ENCODE data around the gene CLDN34. TPM values are rescaled to one million over a fixed set of nuclear protein-coding genes. Genes with fewer than 3 reads are reported as not detected.

Gene CLDN34, protein sequence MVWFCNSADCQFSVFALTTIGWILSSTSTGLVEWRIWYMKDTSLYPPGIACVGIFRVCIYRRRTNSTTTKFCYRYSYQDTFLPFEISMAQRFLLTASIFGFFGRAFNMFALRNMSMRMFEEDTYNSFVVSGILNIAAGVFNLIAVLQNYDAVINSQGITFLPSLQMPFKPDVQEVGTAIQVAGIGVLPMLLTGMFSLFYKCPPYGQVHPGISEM
- 0.07 TPM for polyA plus RNA-seq
- long read RNA-seq, donor 1, result 0 reads
- long read RNA-seq, donor 2, result 0 reads
- long read RNA-seq, donor 3, result 0 reads
- long read RNA-seq, donor 4, result 0 reads
- long read RNA-seq, donor 5, result 0 reads
- long read RNA-seq, donor 6, result 0 reads
- long read RNA-seq, donor 7, result 0 reads
- long read RNA-seq, donor 8, result 0 reads
- long read RNA-seq, donor 9, result 0 reads
- long read RNA-seq, donor 10, result 0 reads
- long read RNA-seq, donor 11, result 0 reads

DNA sequence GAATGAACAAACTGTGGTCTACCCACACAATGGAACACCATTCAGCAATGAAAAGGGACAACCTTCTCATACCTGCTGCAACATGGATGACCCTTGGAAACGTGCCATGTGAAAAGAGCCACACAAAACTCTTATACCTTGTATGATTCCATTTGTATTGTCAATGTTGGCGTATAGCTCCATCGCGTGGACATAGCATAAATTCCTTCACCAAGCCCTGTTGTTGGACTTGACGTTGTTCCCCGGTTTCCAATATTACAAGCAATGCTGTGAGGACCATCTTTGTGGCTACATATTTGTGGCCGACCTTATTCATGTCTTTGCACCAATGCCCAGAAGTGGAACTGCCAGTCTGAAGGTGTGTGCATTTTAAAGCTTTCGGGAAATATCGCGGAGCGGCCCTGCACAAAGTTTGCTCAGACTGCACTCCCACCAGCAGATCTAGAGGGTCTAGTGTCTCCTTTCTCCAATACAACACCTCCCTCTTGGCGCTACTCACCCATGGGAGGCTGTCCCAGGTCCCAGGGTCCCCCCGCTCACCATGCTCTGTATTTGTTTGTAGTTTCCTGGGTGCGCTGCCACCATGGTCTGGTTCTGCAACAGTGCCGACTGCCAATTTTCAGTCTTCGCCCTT, at the start of gene CLDN34:
CLDN34 (plus strand) TSS at position 584 of the 634 bp plus-strand sequence; CDS start at position 584, 0 bp downstream.
- Histone ChIP-seq H3K27ac (ENCODE audit: low read length) (no peak within 1 kb of the TSS), H3K4me1 (ENCODE audit: control insufficient read depth, insufficient read depth, low read length) (no peaks in the 10 kb centered on the region), H3K4me3 (ENCODE audit: low read length) (no peak within 1 kb of the TSS), H3K36me3 (ENCODE audit: control insufficient read depth, insufficient read depth, low read length) (no peaks in the 10 kb centered on the region), H3K27me3 (ENCODE audit: control insufficient read depth, insufficient read depth, low read length) (no peaks in the 10 kb centered on the region), H3K9me3 (ENCODE audit: control insufficient read depth, low read depth, low read length) (no peaks in the 10 kb centered on the region)
- no peak for DNase-seq
- no CpG with 5 or more reads among the region's 16 CpGs for WGBS (ENCODE audit: insufficient coverage, low lambda C conversion rate)

DNA sequence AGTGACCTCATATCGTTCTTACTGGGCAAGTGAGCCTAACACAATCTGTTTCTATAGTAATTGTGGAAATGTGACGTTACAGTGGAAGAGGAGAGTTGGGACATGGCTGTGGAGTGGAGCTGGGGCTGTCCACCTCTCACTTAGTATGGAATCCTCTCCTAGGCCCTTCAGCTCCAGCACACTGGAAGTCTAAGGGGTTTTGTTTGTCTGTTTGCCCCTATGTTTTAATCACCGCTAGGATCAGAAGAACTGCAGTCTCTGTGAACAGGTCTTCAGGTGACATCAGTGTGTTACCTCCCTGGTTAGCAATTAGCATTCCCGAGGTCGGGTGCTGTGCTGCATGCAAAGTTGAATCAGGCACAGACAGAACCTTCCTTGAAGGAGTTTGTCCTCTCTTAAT, 49.3 kb upstream of the CLDN34 start:
- Histone ChIP-seq H3K27me3 (ENCODE audit: control insufficient read depth, insufficient read depth, low read length) (no peaks in the 10 kb centered on the region), H3K4me3 (ENCODE audit: low read length) (no peak overlapping the region), H3K27ac (ENCODE audit: low read length) (no peak overlapping the region), H3K36me3 (ENCODE audit: control insufficient read depth, insufficient read depth, low read length) (no peaks in the 10 kb centered on the region), H3K4me1 (ENCODE audit: control insufficient read depth, insufficient read depth, low read length) (no peaks in the 10 kb centered on the region), H3K9me3 (ENCODE audit: control insufficient read depth, low read depth, low read length) (no peaks in the 10 kb centered on the region)
- no peak for DNase-seq
- no CpG with 5 or more reads among the region's 5 CpGs for WGBS (ENCODE audit: insufficient coverage, low lambda C conversion rate)

DNA sequence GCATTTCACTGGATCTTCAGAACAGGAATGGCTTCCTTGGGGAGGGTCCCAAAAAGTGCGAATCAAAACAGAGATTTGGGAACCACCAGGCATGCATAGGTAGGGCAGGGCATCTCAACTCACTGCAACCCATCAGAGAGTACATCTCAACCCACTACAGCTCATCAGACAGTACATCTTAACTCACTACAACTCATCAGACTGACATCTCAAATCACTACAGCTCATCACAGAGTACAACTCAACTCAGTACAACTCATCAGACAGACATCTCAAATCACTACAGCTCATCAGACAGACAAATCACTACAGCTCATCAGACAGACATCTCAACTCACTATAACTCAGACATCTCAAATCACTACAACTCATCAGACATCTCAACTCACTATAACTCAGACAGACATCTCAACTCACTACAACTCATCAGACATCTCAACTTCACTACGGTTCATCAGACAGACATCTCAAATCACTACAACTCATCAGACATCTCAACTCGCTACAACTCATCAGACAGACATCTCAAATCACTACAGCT, 47.5 kb upstream of the CLDN34 start:
- Histone ChIP-seq H3K9me3 (ENCODE audit: control insufficient read depth, low read depth, low read length) (no peaks in the 10 kb centered on the region), H3K27ac (ENCODE audit: low read length) (no peak overlapping the region), H3K27me3 (ENCODE audit: control insufficient read depth, insufficient read depth, low read length) (no peaks in the 10 kb centered on the region), H3K36me3 (ENCODE audit: control insufficient read depth, insufficient read depth, low read length) (no peaks in the 10 kb centered on the region), H3K4me1 (ENCODE audit: control insufficient read depth, insufficient read depth, low read length) (no peaks in the 10 kb centered on the region), H3K4me3 (ENCODE audit: low read length) (no peak overlapping the region)
- no peak for DNase-seq
- no CpG with 5 or more reads among the region's 3 CpGs for WGBS (ENCODE audit: insufficient coverage, low lambda C conversion rate)

DNA sequence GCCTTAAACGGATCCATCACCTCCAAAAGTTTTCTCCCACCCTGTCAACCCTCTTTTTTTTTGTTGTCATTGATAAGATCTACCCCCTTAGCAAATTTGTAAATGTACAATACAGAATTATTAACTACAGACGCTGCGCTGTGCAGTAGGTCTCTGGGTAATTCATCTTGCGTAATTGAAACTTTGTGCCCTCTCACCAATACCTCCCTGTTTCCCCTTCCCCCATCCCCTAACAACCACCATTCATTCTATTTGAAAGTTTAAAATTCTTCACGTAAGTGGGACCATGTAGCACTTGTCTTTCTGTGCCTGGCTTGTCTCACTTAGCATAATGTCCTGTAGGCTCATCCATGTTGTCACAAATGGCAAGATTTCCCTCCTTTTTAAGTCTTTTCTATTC, 45.8 kb upstream of the CLDN34 start:
- no CpG with 5 or more reads among the region's 5 CpGs for WGBS (ENCODE audit: insufficient coverage, low lambda C conversion rate)
- Histone ChIP-seq H3K27me3 (ENCODE audit: control insufficient read depth, insufficient read depth, low read length) (no peaks in the 10 kb centered on the region), H3K4me1 (ENCODE audit: control insufficient read depth, insufficient read depth, low read length) (no peaks in the 10 kb centered on the region), H3K9me3 (ENCODE audit: control insufficient read depth, low read depth, low read length) (no peaks in the 10 kb centered on the region), H3K36me3 (ENCODE audit: control insufficient read depth, insufficient read depth, low read length) (no peaks in the 10 kb centered on the region), H3K4me3 (ENCODE audit: low read length) (no peak overlapping the region), H3K27ac (ENCODE audit: low read length) (no peak overlapping the region)
- DNase-seq, result no peak

DNA sequence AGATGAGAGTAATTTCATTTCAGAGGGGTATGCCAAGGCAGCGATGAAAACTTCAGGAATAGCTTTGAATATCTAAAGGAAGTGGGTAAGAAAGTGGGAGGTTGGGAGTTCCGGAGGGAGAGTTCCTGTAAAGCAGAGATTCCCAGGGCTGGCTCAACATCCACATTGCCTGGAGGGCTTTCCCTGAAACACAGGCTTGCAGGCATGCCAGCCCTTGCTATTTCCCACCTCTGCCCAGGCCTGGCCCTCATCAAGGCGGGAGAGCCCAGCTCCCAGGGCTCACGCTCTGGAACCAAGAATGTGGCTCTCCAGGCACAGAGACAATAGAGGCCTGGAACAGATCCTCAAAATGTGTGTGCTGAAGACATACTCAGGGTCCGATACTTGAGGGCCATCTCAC, 43.8 kb upstream of the CLDN34 start:
- Histone ChIP-seq H3K4me1 (ENCODE audit: control insufficient read depth, insufficient read depth, low read length) (no peaks in the 10 kb centered on the region), H3K36me3 (ENCODE audit: control insufficient read depth, insufficient read depth, low read length) (no peaks in the 10 kb centered on the region), H3K27ac (ENCODE audit: low read length) (no peak overlapping the region), H3K27me3 (ENCODE audit: control insufficient read depth, insufficient read depth, low read length) (no peaks in the 10 kb centered on the region), H3K4me3 (ENCODE audit: low read length) (no peak overlapping the region), H3K9me3 (ENCODE audit: control insufficient read depth, low read depth, low read length) (no peaks in the 10 kb centered on the region)
- no peak for DNase-seq
- 80% methylated on average over 1 of the region's 5 CpGs for WGBS (ENCODE audit: insufficient coverage, low lambda C conversion rate)

DNA sequence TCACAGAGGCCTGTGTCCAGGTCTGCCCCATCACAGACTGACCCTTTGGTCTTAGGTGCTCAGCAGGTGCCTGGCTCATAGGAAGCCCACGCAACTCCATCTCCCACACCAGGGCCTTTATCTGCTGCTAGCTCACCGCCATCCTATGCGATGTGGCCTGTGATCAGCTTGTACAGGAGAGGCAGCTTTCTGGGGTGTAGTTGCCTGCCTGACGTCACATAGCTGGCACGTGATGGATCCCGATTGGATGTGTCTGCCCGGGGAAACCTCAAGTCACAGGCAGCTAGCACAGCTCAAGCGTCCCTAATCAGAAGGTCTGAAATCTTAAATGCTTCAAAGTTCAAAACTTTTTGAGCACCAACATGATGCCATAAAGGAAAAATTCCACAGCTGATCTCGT, 41.2 kb upstream of the CLDN34 start:
- H3K9me3 ChIP-seq (ENCODE audit: control insufficient read depth, low read depth, low read length), result no peaks in the 10 kb centered on the region
- H3K4me3 ChIP-seq (ENCODE audit: low read length), result no peak overlapping the region
- no peak overlapping the region for H3K27ac ChIP-seq (ENCODE audit: low read length)
- no peaks in the 10 kb centered on the region for H3K36me3 ChIP-seq (ENCODE audit: control insufficient read depth, insufficient read depth, low read length)
- H3K27me3 ChIP-seq (ENCODE audit: control insufficient read depth, insufficient read depth, low read length), result no peaks in the 10 kb centered on the region
- no peak for DNase-seq
- no peaks in the 10 kb centered on the region for H3K4me1 ChIP-seq (ENCODE audit: control insufficient read depth, insufficient read depth, low read length)
- WGBS (ENCODE audit: insufficient coverage, low lambda C conversion rate), result no CpG with 5 or more reads among the region's 9 CpGs

DNA sequence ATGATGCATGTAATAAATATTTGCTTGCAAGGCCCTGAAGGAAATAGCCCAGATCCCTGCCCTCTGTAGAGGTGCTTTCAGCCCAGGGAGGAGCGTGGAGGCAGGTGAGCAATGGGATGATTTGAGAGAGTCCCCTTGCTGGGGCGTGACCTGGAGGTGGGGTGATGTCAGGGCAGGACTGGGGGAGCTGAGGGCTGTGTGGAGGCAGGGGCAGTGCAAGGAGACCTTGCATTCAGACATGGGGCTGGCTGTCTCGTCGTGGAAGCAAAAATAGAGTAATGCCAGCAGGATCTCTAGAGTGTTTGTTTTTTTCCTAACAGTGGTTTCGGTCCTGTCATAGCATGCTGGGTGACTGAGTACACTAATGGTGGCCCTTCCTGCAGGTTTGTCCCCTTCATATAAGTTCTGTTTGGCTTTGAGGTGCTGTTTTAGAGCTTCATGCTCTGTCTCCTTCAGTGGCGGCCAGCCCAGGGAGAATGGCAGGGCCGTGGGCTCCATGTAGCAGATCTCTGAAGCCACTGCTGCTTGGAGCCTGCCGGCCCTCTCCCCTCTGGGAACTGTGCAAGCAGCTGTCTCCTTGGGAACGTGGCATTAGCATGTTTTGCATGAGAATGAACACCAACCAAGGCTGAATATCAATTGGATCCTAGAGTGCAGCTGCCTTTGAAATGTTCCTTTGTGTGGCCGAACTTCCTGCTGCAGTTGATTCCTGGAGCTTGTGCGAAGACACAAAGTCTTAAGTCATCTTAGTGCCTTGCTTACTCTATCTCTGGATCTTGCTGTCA, 39.3 kb upstream of the CLDN34 start:
- DNase-seq, result no peak
- Histone ChIP-seq H3K27me3 (ENCODE audit: control insufficient read depth, insufficient read depth, low read length) (no peaks in the 10 kb centered on the region), H3K36me3 (ENCODE audit: control insufficient read depth, insufficient read depth, low read length) (no peaks in the 10 kb centered on the region), H3K27ac (ENCODE audit: low read length) (no peak overlapping the region), H3K4me1 (ENCODE audit: control insufficient read depth, insufficient read depth, low read length) (no peaks in the 10 kb centered on the region), H3K4me3 (ENCODE audit: low read length) (no peak overlapping the region), H3K9me3 (ENCODE audit: control insufficient read depth, low read depth, low read length) (no peaks in the 10 kb centered on the region)
- no CpG with 5 or more reads among the region's 11 CpGs for WGBS (ENCODE audit: insufficient coverage, low lambda C conversion rate)

DNA sequence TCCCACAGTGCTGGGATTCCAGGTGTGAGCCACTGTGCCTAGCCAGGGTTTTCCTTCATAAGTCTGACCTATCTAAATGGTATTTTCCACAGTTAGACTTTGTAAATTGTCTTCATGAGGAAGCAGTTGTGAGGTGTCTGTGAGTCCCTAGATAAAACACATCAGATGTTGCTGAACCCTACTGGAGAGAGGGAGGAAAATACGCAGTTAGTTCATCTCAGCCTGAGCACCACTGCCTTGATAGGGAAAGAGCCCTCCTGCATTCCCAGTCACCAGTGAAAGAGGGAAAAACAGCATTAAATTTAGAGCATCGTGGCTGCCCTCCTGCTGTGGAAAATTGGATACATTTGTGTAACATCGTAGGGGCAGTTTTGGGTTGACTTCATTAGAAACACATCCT, 31.7 kb upstream of the CLDN34 start:
- DNase-seq, result no peak
- H3K27me3 ChIP-seq (ENCODE audit: control insufficient read depth, insufficient read depth, low read length), result no peaks in the 10 kb centered on the region
- WGBS (ENCODE audit: insufficient coverage, low lambda C conversion rate), result no CpG with 5 or more reads among the region's 3 CpGs
- no peaks in the 10 kb centered on the region for H3K9me3 ChIP-seq (ENCODE audit: control insufficient read depth, low read depth, low read length)
- peaks cover 3% of the 10 kb centered on the region for H3K36me3 ChIP-seq (ENCODE audit: control insufficient read depth, insufficient read depth, low read length)
- H3K4me1 ChIP-seq (ENCODE audit: control insufficient read depth, insufficient read depth, low read length), result no peaks in the 10 kb centered on the region
- H3K4me3 ChIP-seq (ENCODE audit: low read length), result no peak overlapping the region
- no peak overlapping the region for H3K27ac ChIP-seq (ENCODE audit: low read length)

DNA sequence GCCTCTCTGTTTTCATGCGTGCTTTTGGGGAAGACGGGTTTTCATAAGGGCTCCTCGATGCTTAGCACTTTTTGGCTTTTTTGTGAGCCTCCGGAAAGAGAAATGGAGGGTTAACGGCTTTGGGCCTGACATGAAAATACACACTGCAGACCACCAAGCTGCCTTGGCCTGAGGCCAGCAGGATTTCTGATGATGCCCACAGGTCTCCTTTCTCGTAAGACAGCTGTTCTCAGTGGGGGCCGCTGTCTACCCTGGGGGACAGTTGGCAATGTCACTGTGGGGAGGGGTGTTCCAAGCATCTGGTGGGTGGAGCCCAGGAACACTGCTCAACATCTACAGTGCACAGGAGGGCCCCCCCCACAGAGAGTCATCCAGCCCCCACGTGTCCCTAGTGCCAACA, 29.4 kb upstream of the CLDN34 start:
- Histone ChIP-seq H3K4me1 (ENCODE audit: control insufficient read depth, insufficient read depth, low read length) (no peaks in the 10 kb centered on the region), H3K27me3 (ENCODE audit: control insufficient read depth, insufficient read depth, low read length) (no peaks in the 10 kb centered on the region), H3K4me3 (ENCODE audit: low read length) (no peak overlapping the region), H3K36me3 (ENCODE audit: control insufficient read depth, insufficient read depth, low read length) (peaks cover 5% of the 10 kb centered on the region), H3K9me3 (ENCODE audit: control insufficient read depth, low read depth, low read length) (no peaks in the 10 kb centered on the region), H3K27ac (ENCODE audit: low read length) (no peak overlapping the region)
- no peak for DNase-seq
- whole genome bisulfite sequencing (ENCODE audit: insufficient coverage, low lambda C conversion rate), result no CpG with 5 or more reads among the region's 8 CpGs

DNA sequence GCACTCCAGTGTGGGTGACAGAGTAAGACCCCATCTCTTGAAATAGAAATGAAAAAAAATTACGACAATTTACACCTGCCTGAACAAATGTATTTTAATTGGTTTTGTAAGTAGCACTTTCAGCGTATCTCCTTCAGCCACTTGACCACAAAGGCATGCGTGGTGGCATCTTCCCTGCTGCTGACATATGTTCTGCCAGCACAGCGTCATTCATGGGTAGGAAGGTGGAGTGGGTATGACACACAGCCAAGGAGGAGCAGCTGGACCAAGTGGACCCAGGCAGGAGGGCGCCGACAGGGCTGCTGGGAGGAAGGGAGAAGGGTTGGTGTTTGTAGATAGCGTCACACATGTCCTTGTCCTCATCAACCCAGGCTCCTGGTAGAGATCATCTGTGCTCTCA, 28.6 kb upstream of the CLDN34 start:
- H3K27me3 ChIP-seq (ENCODE audit: control insufficient read depth, insufficient read depth, low read length), result no peaks in the 10 kb centered on the region
- no peaks in the 10 kb centered on the region for H3K9me3 ChIP-seq (ENCODE audit: control insufficient read depth, low read depth, low read length)
- H3K4me3 ChIP-seq (ENCODE audit: low read length), result no peak overlapping the region
- peaks cover 5% of the 10 kb centered on the region for H3K36me3 ChIP-seq (ENCODE audit: control insufficient read depth, insufficient read depth, low read length)
- no CpG with 5 or more reads among the region's 7 CpGs for WGBS (ENCODE audit: insufficient coverage, low lambda C conversion rate)
- no peak overlapping the region for H3K27ac ChIP-seq (ENCODE audit: low read length)
- no peak for DNase-seq
- no peaks in the 10 kb centered on the region for H3K4me1 ChIP-seq (ENCODE audit: control insufficient read depth, insufficient read depth, low read length)
